Loucy (cell line): Measurements from ENCODE around the gene DGCR2.

Source experiments
- H2AFZ ChIP-seq: fragments of 200-600 bp; sonication (generic); 2 replicates; pipeline ENCODE4 v1.6.0; 2016; ENCODE audit warnings: antibody characterized with exemption, mild to moderate bottlenecking, low read length, moderate library complexity
- H3F3A ChIP-seq: fragments of 200-600 bp; 2 replicates; pipeline ENCODE4 v1.6.0; 2016; ENCODE audit warnings: antibody characterized with exemption, low read depth, mild to moderate bottlenecking
- H3K27me3 ChIP-seq: fragments of 200-600 bp; sonication (generic); 2 replicates; pipeline ENCODE4 v1.6.1; 2014; ENCODE audit warnings: low read length, mild to moderate bottlenecking; ENCODE audit not compliant: insufficient read depth, poor library complexity, severe bottlenecking
- H3K36me3 ChIP-seq: fragments of 200-600 bp; sonication (generic); 2 replicates; pipeline ENCODE4 v1.6.1; 2016; ENCODE audit warnings: low read length; ENCODE audit not compliant: insufficient read depth
- H3K4me1 ChIP-seq: fragments of 200-600 bp; sonication (generic); 2 replicates; pipeline ENCODE4 v1.5.1; 2014; ENCODE audit warnings: low read length, mild to moderate bottlenecking; ENCODE audit not compliant: insufficient read depth, poor library complexity, severe bottlenecking
- H3K4me2 ChIP-seq: fragments of 200-600 bp; sonication (generic); 2 replicates; pipeline ENCODE4 v1.6.0; 2014; ENCODE audit warnings: antibody characterized with exemption, low read length, low read depth, mild to moderate bottlenecking; ENCODE audit not compliant: poor library complexity, severe bottlenecking
- H3K4me3 ChIP-seq: fragments of 200-600 bp; sonication (generic); 2 replicates; pipeline ENCODE4 v1.5.1; 2014; ENCODE audit warnings: low read length, mild to moderate bottlenecking, mixed read lengths; ENCODE audit not compliant: poor library complexity, severe bottlenecking
- H3K79me2 ChIP-seq: fragments of 200-600 bp; sonication (generic); 2 replicates; pipeline ENCODE4 v1.6.1; 2014; ENCODE audit warnings: low read length; ENCODE audit not compliant: insufficient read depth
- H3K9ac ChIP-seq: fragments of 200-600 bp; sonication (generic); 2 replicates; pipeline ENCODE4 v1.6.0; 2014; ENCODE audit warnings: mild to moderate bottlenecking, low read depth, low read length, moderate library complexity; ENCODE audit not compliant: poor library complexity, severe bottlenecking
- H3K9me2 ChIP-seq: fragments of 200-600 bp; sonication (generic); replicated peaks from 2 replicates; pipeline ENCODE4 v1.6.1; 2016; ENCODE audit warnings: low read depth, low read length, mixed read lengths
- H3K9me3 ChIP-seq: fragments of 200-600 bp; sonication (generic); 2 replicates; pipeline ENCODE4 v1.6.1; 2014; ENCODE audit warnings: mild to moderate bottlenecking, antibody characterized with exemption, low read length, low read depth; ENCODE audit not compliant: insufficient read depth
- H4K20me1 ChIP-seq: fragments of 200-600 bp; sonication (generic); 2 replicates; pipeline ENCODE4 v1.6.0; 2014; ENCODE audit warnings: antibody characterized with exemption, low read length, mild to moderate bottlenecking; ENCODE audit not compliant: insufficient read depth, poor library complexity, severe bottlenecking
- CTCF ChIP-seq: fragments of 200-600 bp; sonication (generic); conservative IDR thresholded peaks from 2 replicates; pipeline ENCODE4 v1.5.1; 2014; ENCODE audit warnings: mild to moderate bottlenecking, antibody characterized with exemption, low read length
- EZH2phosphoT487 ChIP-seq: fragments of 200-600 bp; IDR thresholded peaks from 2 replicates; pipeline ENCODE4 v1.6.1; 2018; ENCODE audit warnings: antibody characterized with exemption, mild to moderate bottlenecking, moderate library complexity, borderline replicate concordance

Gene DGCR2

DNA sequence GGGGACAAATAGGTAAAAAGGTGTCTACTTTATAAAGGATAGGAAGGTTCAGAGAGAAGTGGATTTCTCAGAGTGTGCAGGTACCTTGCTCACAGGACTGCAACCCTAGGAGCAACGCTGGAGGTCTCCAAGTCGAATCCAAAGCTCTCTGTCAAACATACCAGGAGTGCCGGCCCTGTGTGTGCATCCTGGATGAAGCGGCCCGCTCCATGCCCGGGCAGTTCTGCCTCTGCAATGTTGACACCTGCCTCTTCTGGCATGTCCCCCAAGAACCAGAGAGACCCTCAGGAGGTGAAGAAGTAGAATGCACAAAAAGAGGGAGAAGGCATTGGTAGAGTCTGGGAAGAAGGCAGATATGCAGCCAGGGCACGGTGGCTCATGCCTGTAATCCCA, 5.8 kb upstream of the DGCR2 start:
- no peaks in the 10 kb centered on the region for H3K79me2 ChIP-seq
- H3K9ac ChIP-seq = no peak overlapping the region
- H4K20me1 ChIP-seq = no peaks in the 10 kb centered on the region
- H3K4me3 ChIP-seq = no peak overlapping the region
- TF ChIP-seq CTCF = no peak
- TF ChIP-seq EZH2phosphoT487 = no peak
- no peaks in the 10 kb centered on the region for H3K9me2 ChIP-seq
- no peaks in the 10 kb centered on the region for H3K36me3 ChIP-seq
- H3K9me3 ChIP-seq = no peaks in the 10 kb centered on the region
- no peak overlapping the region for H3K4me2 ChIP-seq
- H3F3A ChIP-seq = no peaks in the 10 kb centered on the region
- no peak overlapping the region for H2AFZ ChIP-seq
- H3K4me1 ChIP-seq = peaks cover 2% of the 10 kb centered on the region
- H3K27me3 ChIP-seq = no peaks in the 10 kb centered on the region

DNA sequence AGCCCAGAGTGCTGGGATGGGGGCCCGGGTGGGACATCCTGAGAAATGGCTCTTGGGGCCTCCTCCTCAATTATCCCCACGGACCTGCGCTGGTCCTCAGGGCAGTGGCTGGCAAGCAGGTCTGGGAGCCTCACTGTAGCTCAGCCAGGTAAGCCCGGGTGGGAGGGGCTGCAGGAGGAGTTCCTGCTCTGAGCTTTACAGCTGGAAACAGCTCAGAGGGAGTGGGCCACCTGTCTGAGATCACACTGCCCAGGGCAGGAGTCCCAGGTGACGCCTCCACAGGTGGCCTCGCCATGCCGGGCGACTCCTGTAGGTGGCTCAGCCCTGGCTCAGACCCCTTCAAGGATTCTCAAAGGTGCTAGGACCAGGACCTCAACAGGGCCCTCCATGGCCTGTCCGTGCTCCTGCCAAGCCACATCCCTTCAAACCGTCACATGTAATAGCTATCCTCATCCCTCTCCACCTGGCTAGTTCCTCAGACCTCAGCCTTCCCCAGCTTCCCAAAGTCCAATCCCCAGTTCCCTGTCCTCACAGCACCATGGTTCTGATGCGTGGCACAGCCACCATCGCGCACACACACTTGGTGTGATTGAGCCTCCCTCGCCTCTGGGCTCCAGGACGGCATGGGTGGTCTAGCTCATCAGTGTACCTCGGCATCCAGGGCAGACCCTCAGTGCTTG, 5.3 kb upstream of the DGCR2 start:
- H3K27me3 ChIP-seq = no peaks in the 10 kb centered on the region
- no peaks in the 10 kb centered on the region for H3K36me3 ChIP-seq
- H4K20me1 ChIP-seq = no peaks in the 10 kb centered on the region
- no peaks in the 10 kb centered on the region for H3K9me2 ChIP-seq
- no peak overlapping the region for H3K9ac ChIP-seq
- H3F3A ChIP-seq = no peaks in the 10 kb centered on the region
- no peak overlapping the region for H3K4me3 ChIP-seq
- H3K4me2 ChIP-seq = no peak overlapping the region
- H3K4me1 ChIP-seq = peaks cover 4% of the 10 kb centered on the region
- H3K79me2 ChIP-seq = no peaks in the 10 kb centered on the region
- H3K9me3 ChIP-seq = no peaks in the 10 kb centered on the region
- TF ChIP-seq CTCF = no peak
- TF ChIP-seq EZH2phosphoT487 = no peak
- no peak overlapping the region for H2AFZ ChIP-seq

DNA sequence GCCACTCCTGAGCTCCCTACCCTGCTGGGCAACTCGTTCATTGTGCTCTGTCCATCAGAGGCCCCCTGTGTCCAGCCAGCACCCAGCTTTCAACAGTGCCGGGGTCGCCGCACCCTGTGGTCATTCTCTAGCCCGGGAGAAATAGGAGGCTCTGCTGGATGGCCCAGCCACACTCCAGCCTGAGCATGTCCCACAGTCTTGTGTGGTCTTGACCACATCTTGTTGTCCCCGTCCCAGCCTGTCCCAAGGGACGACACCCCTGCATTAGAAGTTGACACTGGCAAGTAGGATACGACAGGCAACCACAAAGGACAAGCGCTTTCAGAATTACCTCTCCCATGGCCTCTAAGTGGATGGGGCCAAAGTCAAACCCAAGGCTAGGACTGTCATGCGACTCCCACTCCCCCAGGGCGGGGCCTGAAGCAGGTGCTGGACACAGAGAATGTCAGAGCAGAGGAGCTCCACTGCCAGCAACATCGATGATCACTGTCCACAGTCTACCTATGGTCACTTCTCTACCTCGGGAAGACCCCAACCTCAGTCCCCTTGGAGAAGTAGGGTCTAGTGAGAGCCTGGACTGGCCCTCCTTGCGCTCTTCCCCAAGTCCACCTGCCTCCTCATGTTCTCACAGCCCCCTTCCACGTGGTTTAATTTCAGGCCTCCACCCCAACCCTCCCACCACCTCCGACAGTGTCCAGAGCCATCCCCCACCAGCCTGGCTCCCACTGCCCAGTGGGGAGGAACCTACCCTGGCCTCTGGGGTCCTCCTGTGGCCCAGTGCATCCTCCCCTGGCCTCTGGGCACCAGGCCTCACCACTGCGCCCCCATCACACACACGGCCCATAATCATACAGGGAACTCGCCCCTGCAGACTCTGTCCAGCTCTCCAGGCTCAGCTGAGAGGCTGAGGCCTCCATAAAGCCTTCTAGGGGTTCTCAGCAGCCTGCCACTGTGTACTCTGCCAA, 4.4 kb upstream of the DGCR2 start:
- TF ChIP-seq EZH2phosphoT487 (no peak), CTCF (no peak)
- Histone ChIP-seq H3K36me3 (no peaks in the 10 kb centered on the region), H3K9me3 (no peaks in the 10 kb centered on the region), H3K27me3 (no peaks in the 10 kb centered on the region), H2AFZ (no peak overlapping the region), H3F3A (no peaks in the 10 kb centered on the region), H3K79me2 (peaks cover 6% of the 10 kb centered on the region), H3K4me1 (peaks cover 4% of the 10 kb centered on the region), H3K9me2 (no peaks in the 10 kb centered on the region), H3K4me2 (no peak overlapping the region), H3K4me3 (no peak overlapping the region), H3K9ac (no peak overlapping the region), H4K20me1 (peaks cover 3% of the 10 kb centered on the region)
